GM12878 (cell line): ENCODE data around the gene DPPA5. TPM values are rescaled to one million over a fixed set of nuclear protein-coding genes. Genes with fewer than 3 reads are reported as not detected.
"Not testable (repeated sequence)": the region's sequence is repeated elsewhere in the genome, so short reads cannot be mapped to it uniquely, and the experiment has no call there.

Experiments
- ATAC-seq: fragments of 200-7000 bp; cut with Tn5 transposase; 3 replicates; pipeline ENCODE4 v1.9.1; 2020; ENCODE audit warnings: mild to moderate bottlenecking, moderate library complexity
- BruUV-seq: library from RNA; stranded (reverse); fragments of 400-500 nt; replicated peaks from 2 replicates; lab custom pipeline; 2021; lab: Mats Ljungman, UMichigan
- CTCF ChIA-PET: fragments of 300-600 bp; sonication (Branson Sonifier 250); formaldehyde crosslinking; extraction: SDS; loops from one replicate; lab custom pipeline; 2021; ENCODE audit warnings: inconsistent platforms; lab: Yijun Ruan, JAX
- POLR2A ChIA-PET: fragments of 350-600 bp; formaldehyde crosslinking; extraction: SDS; loops from one replicate; lab custom pipeline; 2021; ENCODE audit warnings: inconsistent platforms; lab: Charles Lee
- RAD21 ChIA-PET: fragments of 300-600 bp; sonication (Branson Sonifier 250); formaldehyde crosslinking; loops from one replicate; lab custom pipeline; 2023; ENCODE audit warnings: antibody characterized with exemption; ENCODE audit not compliant: unreplicated experiment; lab: Charles Lee
- SMC1A ChIA-PET: fragments of 300-600 bp; sonication (Branson Sonifier 250); formaldehyde crosslinking; loops from one replicate; lab custom pipeline; 2023; ENCODE audit not compliant: unreplicated experiment, uncharacterized antibody; lab: Charles Lee
- DNase-seq: peaks from one replicate; pipeline ENCODE4 v3.0.0-alpha.2; 2011; ENCODE audit warnings: low read depth, low spot score
- FAIRE-seq: peaks from 3 replicates; lab custom pipeline; 2011; peaks lifted over from hg19 to GRCh38; lab: Jason Lieb, UNC
- H2AFZ ChIP-seq: 2 replicates; pipeline ENCODE4 v1.6.0; 2011; ENCODE audit warnings: low read depth, low read length, control low read depth; ENCODE audit not compliant: control insufficient read depth
- H3K27ac ChIP-seq: 2 replicates; pipeline ENCODE4 v1.5.1; 2011; ENCODE audit warnings: control low read depth; ENCODE audit not compliant: control insufficient read depth, insufficient read depth
- H3K27me3 ChIP-seq, 2 experiments: replicated peaks in 1 of 2; 2 replicates each; pipeline versions ENCODE4 v1.6.0 to v1.6.1; 2011; ENCODE audit warnings: low read length in 1 of 2; ENCODE audit not compliant: control insufficient read depth in 2 of 2, insufficient read depth in 2 of 2
- H3K36me3 ChIP-seq, 2 experiments: 2 replicates each; pipeline ENCODE4 v1.5.1; 2011; ENCODE audit warnings: low read length in 1 of 2; ENCODE audit not compliant: control insufficient read depth in 2 of 2, insufficient read depth in 2 of 2
- H3K4me1 ChIP-seq: 2 replicates; pipeline ENCODE4 v1.6.1; 2011; ENCODE audit warnings: mild to moderate bottlenecking, low read length, moderate library complexity, mixed read lengths; ENCODE audit not compliant: control insufficient read depth, insufficient read depth
- H3K4me2 ChIP-seq: 2 replicates; pipeline ENCODE4 v1.6.0; 2011; ENCODE audit warnings: control low read depth; ENCODE audit not compliant: control insufficient read depth, insufficient read depth
- H3K4me3 ChIP-seq: fragments of 200-600 bp; sonication (generic); 2 replicates; pipeline ENCODE4 v1.5.1; 2016
- H3K79me2 ChIP-seq: 2 replicates; pipeline ENCODE4 v1.6.0; 2011; ENCODE audit warnings: low read length; ENCODE audit not compliant: control insufficient read depth, insufficient read depth
- H3K9ac ChIP-seq: 2 replicates; pipeline ENCODE4 v1.8.0; 2011; ENCODE audit warnings: low read length, control low read depth, mixed read lengths; ENCODE audit not compliant: control insufficient read depth, insufficient read depth
- H3K9me3 ChIP-seq: replicated peaks from 3 replicates; pipeline ENCODE4 v1.5.1; 2011; ENCODE audit warnings: mild to moderate bottlenecking, low read length; ENCODE audit not compliant: control insufficient read depth, insufficient read depth
- H4K20me1 ChIP-seq: 2 replicates; pipeline ENCODE4 v1.6.0; 2011; ENCODE audit not compliant: control insufficient read depth, insufficient read depth
- SPI1 ChIP-seq: IDR thresholded peaks from 2 replicates; pipeline ENCODE4 v1.6.1; 2011; ENCODE audit warnings: low read depth, mild to moderate bottlenecking, low read length, moderate library complexity, borderline replicate concordance; ENCODE audit not compliant: insufficient read depth
- WGBS: methylation state at CpG from one replicate; pipeline ENCODE4 v1.1.6; 2016; ENCODE audit warnings: low lambda C conversion rate; ENCODE audit not compliant: insufficient replicate concordance, insufficient coverage; ENCODE audit errors: missing lambda C conversion rate; 5-methylcytosine and 5-hydroxymethylcytosine counted together
- in situ Hi-C: fragments of 300-500 bp; cut with MboI; formaldehyde crosslinking; loops from 9 replicates; pipeline ENCODE4 v1.14.3; 2018; ENCODE audit warnings: mixed read lengths
- intact Hi-C: fragments of 100-400 bp; cut with micrococcal nuclease; formaldehyde crosslinking; loops from one replicate; pipeline ENCODE4 v1.14.2; 2022; ENCODE audit not compliant: unreplicated experiment
- polyA plus RNA-seq, 11 experiments: library from polyadenylated mRNA; depleted of rRNA in 4 of 11; unstranded in 6 of 11; stranded (reverse) in 5 of 11; fragments of >200 nt; fragmentation: Nextera tagmentation in 4 of 11; fragmentation: Illumina TruSeq in 1 of 11; extraction: Ambion mirVana in 4 of 11; extraction: Trizol in 1 of 11; gene quantifications; 1 replicate in 1 of 11; 2 replicates in 10 of 11; pipeline versions ENCODE4 v1.2.1 to v1.2.3, GENCODE V29; 2011 to 2016; ENCODE audit warnings: inconsistent platforms in 2 of 11, missing spikeins in 2 of 11, low read depth in 1 of 11
- total RNA-seq, 4 experiments: library from RNA; depleted of rRNA in 3 of 4; stranded (reverse); fragments of >200 nt in 3 of 4; fragmentation: Illumina TruSeq in 1 of 4; extraction: Trizol in 1 of 4; gene quantifications; 2 replicates each; pipeline versions ENCODE4 v1.2.1 to v1.2.3, GENCODE V29; 2013 to 2021
- TF ChIP-seq, protein P1 (sequence below): IDR thresholded peaks from 2 replicates; pipeline ENCODE4 v1.6.1; 2012; ENCODE audit warnings: improper control_type of control experiment, low read depth, low read length; ENCODE audit not compliant: insufficient replicate concordance

Gene DPPA5
- total and polyA plus RNA-seq, 10 of the 15 experiments (the other 5 are each of a cell fraction or from before 2014, with no cell fraction given), result not detected

DNA sequence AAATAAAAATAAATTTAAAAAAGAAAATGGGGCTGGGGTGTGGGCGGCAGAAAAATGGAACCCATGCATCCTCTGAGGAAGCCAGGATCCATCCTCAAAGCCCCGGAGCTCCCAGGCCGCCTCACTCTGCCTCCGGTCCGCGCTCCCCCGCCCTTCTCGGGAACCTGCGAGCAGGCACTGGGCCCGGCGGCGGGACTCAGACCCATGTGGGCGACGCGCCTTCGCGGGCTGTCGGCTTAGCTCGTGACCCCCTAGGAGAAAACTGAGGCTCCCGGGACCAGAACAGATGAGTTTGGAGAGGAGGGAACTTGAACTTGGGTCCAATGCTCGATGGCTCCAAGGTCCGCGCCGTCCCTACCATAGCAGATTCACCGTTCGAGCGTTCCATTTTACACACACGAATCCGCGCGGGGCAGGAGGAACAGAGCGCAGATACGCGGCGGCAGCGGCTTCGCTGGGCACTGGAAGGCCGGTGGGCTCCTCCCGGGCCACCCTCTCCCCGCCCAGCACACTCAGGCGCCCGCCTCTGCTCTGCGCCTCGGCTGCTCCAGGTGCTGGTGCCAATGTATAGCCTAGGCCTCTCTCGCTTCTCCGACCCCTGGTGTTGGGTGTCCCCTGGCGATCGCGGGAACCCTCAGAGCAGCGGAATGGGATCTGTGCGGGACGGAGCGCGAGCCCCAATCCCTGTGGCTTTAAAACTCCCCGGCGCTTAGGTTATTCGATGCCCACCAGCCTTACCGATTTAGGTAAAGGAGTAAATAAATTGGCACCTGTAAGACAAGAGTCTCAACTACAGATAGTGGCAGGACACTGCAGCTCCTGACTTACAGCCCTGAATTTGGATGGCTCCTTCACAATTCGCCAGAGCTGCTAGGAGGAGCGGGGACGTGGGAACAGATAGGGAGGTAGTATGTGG is 39.2 kb downstream of the DPPA5 start (continued):
- TF ChIP-seq, protein P1, sequence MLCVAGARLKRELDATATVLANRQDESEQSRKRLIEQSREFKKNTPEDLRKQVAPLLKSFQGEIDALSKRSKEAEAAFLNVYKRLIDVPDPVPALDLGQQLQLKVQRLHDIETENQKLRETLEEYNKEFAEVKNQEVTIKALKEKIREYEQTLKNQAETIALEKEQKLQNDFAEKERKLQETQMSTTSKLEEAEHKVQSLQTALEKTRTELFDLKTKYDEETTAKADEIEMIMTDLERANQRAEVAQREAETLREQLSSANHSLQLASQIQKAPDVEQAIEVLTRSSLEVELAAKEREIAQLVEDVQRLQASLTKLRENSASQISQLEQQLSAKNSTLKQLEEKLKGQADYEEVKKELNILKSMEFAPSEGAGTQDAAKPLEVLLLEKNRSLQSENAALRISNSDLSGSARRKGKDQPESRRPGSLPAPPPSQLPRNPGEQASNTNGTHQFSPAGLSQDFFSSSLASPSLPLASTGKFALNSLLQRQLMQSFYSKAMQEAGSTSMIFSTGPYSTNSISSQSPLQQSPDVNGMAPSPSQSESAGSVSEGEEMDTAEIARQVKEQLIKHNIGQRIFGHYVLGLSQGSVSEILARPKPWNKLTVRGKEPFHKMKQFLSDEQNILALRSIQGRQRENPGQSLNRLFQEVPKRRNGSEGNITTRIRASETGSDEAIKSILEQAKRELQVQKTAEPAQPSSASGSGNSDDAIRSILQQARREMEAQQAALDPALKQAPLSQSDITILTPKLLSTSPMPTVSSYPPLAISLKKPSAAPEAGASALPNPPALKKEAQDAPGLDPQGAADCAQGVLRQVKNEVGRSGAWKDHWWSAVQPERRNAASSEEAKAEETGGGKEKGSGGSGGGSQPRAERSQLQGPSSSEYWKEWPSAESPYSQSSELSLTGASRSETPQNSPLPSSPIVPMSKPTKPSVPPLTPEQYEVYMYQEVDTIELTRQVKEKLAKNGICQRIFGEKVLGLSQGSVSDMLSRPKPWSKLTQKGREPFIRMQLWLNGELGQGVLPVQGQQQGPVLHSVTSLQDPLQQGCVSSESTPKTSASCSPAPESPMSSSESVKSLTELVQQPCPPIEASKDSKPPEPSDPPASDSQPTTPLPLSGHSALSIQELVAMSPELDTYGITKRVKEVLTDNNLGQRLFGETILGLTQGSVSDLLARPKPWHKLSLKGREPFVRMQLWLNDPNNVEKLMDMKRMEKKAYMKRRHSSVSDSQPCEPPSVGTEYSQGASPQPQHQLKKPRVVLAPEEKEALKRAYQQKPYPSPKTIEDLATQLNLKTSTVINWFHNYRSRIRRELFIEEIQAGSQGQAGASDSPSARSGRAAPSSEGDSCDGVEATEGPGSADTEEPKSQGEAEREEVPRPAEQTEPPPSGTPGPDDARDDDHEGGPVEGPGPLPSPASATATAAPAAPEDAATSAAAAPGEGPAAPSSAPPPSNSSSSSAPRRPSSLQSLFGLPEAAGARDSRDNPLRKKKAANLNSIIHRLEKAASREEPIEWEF, result no peak
- TF ChIP-seq, all 136 proteins: peak for 0

DNA sequence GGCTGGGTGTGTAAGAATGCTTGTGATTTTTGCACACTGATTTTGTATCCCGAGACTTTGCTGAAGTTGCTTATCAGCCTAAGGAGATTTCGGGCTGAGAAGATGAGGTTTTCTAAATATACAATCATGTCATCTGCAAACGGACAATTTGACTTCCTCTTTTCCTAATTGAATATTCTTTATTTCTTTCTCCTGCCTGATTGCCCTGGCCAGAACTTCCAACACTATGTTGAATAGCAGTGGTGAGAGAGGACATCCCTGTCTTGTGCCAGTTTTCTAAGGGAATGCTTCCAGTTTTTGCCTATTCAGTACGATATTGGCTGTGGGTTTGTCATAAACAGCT is 43.6 kb downstream of the DPPA5 start:
- intact Hi-C loops, in situ Hi-C loops, H3K27ac ChIP-seq, H3K4me1 ChIP-seq, BruUV-seq, H3K27me3 ChIP-seq, DNase-seq, H3K9me3 ChIP-seq, ATAC-seq, H3K79me2 ChIP-seq, H4K20me1 ChIP-seq, RAD21 ChIA-PET, POLR2A ChIA-PET, FAIRE-seq, SMC1A ChIA-PET, H3K36me3 ChIP-seq: not testable (repeated sequence)
- H3K9ac ChIP-seq, result peak overlapping the region; percentile 55
- peak; percentile 63 for TF ChIP-seq SPI1
- CTCF ChIA-PET, result interaction anchor here (2.1 kb wide), 1 partner anchor 16 kb away, joined by 7 read pairs; no protein-coding TSS in a partner anchor
- H3K4me2 ChIP-seq, result peak overlapping the region; percentile 90
- H2AFZ ChIP-seq, result peak overlapping the region; percentile 97
- peak overlapping the region; percentile 71 for H3K4me3 ChIP-seq
- WGBS, result 0% methylated on average over 4 of the region's 4 CpGs
